Chondrocyte (in vitro differentiated cells): ENCODE results near the gene LRRC61. TPM values are rescaled to one million over a fixed set of nuclear protein-coding genes. Genes with fewer than 3 reads are reported as not detected.

Experiments
- DNase-seq: peaks from one replicate; pipeline ENCODE4 v3.0.0; 2021; ENCODE audit warnings: mixed read lengths, low spot score
- H3K27ac Mint-ChIP-seq: one replicate; pipeline ENCODE4 v1.8.0; 2021; ENCODE audit warnings: mild to moderate bottlenecking, moderate library complexity, mixed read lengths; ENCODE audit not compliant: unreplicated experiment
- H3K27me3 Mint-ChIP-seq: 2 replicates; pipeline ENCODE4 v1.8.0; 2021; ENCODE audit warnings: low read depth, mixed read lengths
- H3K36me3 Mint-ChIP-seq: 2 replicates; pipeline ENCODE4 v1.8.0; 2021; ENCODE audit warnings: low read depth, mixed read lengths
- H3K4me1 Mint-ChIP-seq: 2 replicates; pipeline ENCODE4 v1.8.0; 2021; ENCODE audit warnings: low read depth, mild to moderate bottlenecking, mixed read lengths
- H3K4me3 Mint-ChIP-seq: one replicate; pipeline ENCODE4 v1.8.0; 2021; ENCODE audit warnings: mild to moderate bottlenecking, moderate library complexity, mixed read lengths; ENCODE audit not compliant: unreplicated experiment
- H3K9me3 Mint-ChIP-seq: 2 replicates; pipeline ENCODE4 v1.8.0; 2021; ENCODE audit warnings: low read depth, mixed read lengths
- total RNA-seq: library from RNA; stranded (reverse); gene quantifications from 3 replicates; pipeline ENCODE4 v1.2.1, GENCODE V29; 2021
- TF ChIP-seq, protein P1 (sequence below): fragments of 200-600 bp; sonication (generic); IDR thresholded peaks from 2 replicates; pipeline ENCODE4 v1.5.0; 2021; ENCODE audit warnings: antibody characterized with exemption, mild to moderate bottlenecking, moderate library complexity

The LRRC61 gene
- total RNA-seq, 1 donor from 2014 or later, result 1.7 TPM

DNA sequence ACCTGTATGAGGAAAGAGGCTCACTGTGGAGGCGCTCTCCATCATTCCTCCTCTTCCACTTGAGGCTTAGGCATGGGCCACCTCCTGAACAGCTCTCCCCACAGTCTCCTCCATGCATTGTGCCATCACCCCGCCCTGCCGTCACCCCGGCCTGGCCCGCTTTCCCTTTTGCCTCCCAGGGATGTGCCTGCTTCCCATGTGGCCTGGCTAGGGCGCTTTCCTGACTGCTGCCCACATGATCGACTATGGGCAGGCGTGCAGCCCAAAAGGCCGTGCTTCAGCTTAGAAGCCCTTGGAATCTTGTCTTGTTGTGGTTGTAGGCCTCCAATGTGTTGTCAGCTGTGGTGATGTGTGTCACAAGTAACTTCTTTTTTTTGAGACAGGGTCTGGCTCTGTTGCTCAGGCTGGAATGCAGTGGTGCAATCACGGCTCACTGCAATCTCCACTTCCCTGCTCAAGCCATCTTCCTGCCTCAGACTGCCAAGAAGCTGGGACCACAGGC is 2.0 kb downstream of the LRRC61 start:
- no peak overlapping the region for H3K4me3 Mint-ChIP-seq
- DNase-seq, result no peak
- H3K27ac Mint-ChIP-seq, result no peak overlapping the region

DNA sequence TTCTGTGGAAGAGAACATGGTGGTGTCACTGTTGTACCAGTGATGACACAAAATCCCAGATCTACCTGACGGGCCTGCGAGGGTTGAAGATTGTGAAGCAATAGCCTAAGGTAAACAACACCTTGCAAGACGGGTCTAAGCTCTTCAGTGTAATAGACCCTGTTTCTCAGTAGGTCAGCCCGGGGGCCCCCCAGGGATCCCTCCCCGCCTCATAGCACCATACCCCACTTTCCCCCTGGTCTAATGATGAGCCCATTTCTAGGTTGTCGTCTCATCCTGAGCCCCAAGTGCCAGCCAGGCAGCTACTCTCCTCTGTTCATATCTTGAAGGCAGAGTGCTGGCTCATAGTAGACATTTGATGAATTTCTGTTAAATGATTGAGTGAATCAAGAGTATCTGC is 2.7 kb downstream of the LRRC61 start:
- no peak overlapping the region for H3K27ac Mint-ChIP-seq
- H3K4me3 Mint-ChIP-seq, result no peak overlapping the region
- TF ChIP-seq, protein P1, sequence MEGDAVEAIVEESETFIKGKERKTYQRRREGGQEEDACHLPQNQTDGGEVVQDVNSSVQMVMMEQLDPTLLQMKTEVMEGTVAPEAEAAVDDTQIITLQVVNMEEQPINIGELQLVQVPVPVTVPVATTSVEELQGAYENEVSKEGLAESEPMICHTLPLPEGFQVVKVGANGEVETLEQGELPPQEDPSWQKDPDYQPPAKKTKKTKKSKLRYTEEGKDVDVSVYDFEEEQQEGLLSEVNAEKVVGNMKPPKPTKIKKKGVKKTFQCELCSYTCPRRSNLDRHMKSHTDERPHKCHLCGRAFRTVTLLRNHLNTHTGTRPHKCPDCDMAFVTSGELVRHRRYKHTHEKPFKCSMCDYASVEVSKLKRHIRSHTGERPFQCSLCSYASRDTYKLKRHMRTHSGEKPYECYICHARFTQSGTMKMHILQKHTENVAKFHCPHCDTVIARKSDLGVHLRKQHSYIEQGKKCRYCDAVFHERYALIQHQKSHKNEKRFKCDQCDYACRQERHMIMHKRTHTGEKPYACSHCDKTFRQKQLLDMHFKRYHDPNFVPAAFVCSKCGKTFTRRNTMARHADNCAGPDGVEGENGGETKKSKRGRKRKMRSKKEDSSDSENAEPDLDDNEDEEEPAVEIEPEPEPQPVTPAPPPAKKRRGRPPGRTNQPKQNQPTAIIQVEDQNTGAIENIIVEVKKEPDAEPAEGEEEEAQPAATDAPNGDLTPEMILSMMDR, result no peak
- H3K36me3 Mint-ChIP-seq, result peaks cover 2% of the 10 kb centered on the region
- DNase-seq, result no peak
- H3K9me3 Mint-ChIP-seq, result no peaks in the 10 kb centered on the region
- H3K4me1 Mint-ChIP-seq, result peaks cover 12% of the 10 kb centered on the region
- H3K27me3 Mint-ChIP-seq, result peaks cover 4% of the 10 kb centered on the region

More for the DNA sequence above, 2.0 kb downstream of the LRRC61 start:
- TF ChIP-seq, protein P1, result no peak
- peaks cover 2% of the 10 kb centered on the region for H3K36me3 Mint-ChIP-seq
- H3K27me3 Mint-ChIP-seq, result peaks cover 4% of the 10 kb centered on the region
- no peaks in the 10 kb centered on the region for H3K9me3 Mint-ChIP-seq
- H3K4me1 Mint-ChIP-seq, result peaks cover 12% of the 10 kb centered on the region

DNA sequence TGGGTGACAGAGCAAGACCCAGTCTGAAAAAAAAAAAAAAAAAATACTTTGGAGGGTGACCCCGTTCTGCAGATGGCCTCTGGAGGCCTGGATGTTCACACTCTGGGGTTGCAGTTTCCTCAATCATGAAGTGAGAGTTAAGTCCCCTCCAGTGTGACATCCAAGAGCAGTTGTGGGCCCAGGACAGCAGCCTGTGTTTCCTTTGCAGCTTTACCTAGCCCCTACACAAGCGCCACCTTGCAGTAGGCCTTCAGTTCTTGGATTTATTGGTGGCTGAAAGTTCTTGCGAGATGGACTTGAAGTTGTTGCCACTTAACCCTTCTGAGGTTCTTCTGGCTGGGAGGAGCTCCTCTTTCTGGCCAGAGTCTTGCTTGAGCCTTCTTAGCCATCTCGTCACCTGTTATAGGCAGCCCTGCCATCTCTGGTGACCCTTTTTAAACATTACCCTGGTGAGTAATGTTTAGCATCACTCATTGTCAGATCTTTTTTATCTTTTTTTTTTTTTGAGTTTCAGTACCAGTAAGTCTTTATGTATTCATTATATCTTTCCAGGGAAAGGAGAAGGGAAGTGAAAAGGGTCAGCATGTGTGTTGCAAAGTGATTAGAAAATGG is 3.6 kb downstream of the LRRC61 start:
- Mint-ChIP-seq H3K27me3 (peaks cover 4% of the 10 kb centered on the region), H3K27ac (no peak overlapping the region), H3K36me3 (peaks cover 2% of the 10 kb centered on the region), H3K4me3 (no peak overlapping the region), H3K9me3 (no peaks in the 10 kb centered on the region), H3K4me1 (peaks cover 12% of the 10 kb centered on the region)
- DNase-seq, result no peak
- TF ChIP-seq, protein P1, result no peak

DNA sequence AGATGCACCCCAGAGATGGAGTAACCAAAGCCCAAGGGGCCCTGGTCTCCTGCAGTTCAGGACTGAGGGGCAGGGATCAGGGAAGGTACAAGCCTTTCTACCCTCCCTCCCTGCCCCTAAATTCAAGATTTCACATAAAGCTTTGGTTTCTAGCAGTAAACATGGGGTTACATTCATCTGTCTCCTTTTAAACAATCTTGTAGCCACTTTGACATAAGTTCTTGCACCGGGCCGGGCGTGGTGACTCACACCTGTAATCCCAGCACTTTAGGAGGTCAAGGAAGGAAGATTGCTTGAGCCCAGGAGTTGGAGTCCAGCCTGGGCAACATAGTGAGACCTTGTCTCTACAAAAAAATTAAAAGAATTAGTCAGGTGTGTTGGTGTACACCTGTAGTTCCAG is 4.2 kb downstream of the LRRC61 start:
- Mint-ChIP-seq H3K4me1 (peaks cover 12% of the 10 kb centered on the region), H3K27me3 (peaks cover 4% of the 10 kb centered on the region), H3K4me3 (no peak overlapping the region), H3K27ac (no peak overlapping the region), H3K36me3 (peaks cover 2% of the 10 kb centered on the region), H3K9me3 (no peaks in the 10 kb centered on the region)
- TF ChIP-seq, protein P1, result no peak
- no peak for DNase-seq

DNA sequence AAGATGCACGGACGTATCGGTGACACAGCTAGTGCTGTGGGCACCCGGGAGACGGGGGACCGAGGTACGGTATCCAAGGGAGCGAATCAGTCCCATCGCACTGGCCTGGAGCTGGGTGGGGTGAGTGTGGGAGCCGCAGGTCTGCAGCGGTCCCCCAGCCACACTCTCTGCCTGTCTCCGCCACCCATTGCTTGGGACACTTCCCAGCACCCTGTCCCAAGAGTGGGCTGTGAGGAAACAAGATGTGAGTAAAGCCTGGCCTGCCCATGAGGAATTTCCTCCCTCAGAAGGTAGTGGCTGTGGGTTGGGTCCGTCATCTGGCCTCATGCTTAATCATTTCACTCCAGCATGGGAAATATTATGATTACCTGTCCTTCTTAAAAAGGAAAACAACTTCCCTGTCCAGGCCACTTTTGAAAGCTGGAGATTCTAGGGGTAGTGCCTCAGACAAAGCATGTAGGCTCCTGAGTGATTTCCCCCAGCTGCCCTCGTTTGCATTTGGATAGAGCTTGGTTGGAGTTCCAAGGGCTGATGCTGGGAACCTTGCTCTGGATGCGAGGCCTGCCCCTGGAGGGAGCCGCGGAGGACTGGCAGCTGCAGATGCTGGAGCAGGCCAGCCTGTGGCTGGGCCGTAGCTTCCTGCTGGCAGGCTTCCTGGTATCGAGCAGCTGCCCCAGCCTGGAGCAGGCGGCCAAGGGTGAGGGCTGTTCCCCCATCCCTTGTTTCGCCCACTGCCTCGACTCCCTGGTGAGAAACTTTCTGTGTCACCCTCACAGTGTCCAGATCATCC is 6.4 kb downstream of the LRRC61 start:
- no peaks in the 10 kb centered on the region for H3K9me3 Mint-ChIP-seq
- DNase-seq, result no peak
- H3K27me3 Mint-ChIP-seq, result peaks cover 6% of the 10 kb centered on the region
- no peak overlapping the region for H3K27ac Mint-ChIP-seq
- peaks cover 2% of the 10 kb centered on the region for H3K36me3 Mint-ChIP-seq
- peaks cover 3% of the 10 kb centered on the region for H3K4me1 Mint-ChIP-seq
- H3K4me3 Mint-ChIP-seq, result no peak overlapping the region
- TF ChIP-seq, protein P1, result no peak
